SK-N-SH treated with all-trans-retinoic acid at 6 μM for 48 hours (cell line): ENCODE results near the gene HS3ST2.

ENCODE experiments used
- ATAC-seq: fragments of 200-7000 bp; cut with Tn5 transposase; 3 replicates; pipeline ENCODE4 v1.9.1; 2020; ENCODE audit warnings: mild to moderate bottlenecking, moderate library complexity
- ARNTL ChIP-seq: fragments of 450-650 bp; formaldehyde crosslinking; IDR thresholded peaks from 2 replicates; pipeline ENCODE4 v1.5.0; 2020; ENCODE audit warnings: low read depth, mild to moderate bottlenecking, moderate library complexity, borderline replicate concordance
- BACH2 ChIP-seq: fragments of 250-450 bp; sonication (Bioruptor Pico); IDR thresholded peaks from 2 replicates; pipeline ENCODE4 v1.9.0; 2021; ENCODE audit warnings: mild to moderate bottlenecking, borderline replicate concordance
- CSDC2 ChIP-seq: fragments of 250-450 bp; sonication (Bioruptor Pico); IDR thresholded peaks from 2 replicates; pipeline ENCODE4 v1.5.0; 2020; ENCODE audit warnings: mild to moderate bottlenecking, moderate library complexity
- CSRNP3 ChIP-seq: fragments of 250-450 bp; sonication (Bioruptor Pico); IDR thresholded peaks from 2 replicates; pipeline ENCODE4 v1.5.1; 2021; ENCODE audit warnings: mild to moderate bottlenecking, moderate library complexity
- ESRRG ChIP-seq: fragments of 250-450 bp; sonication (Bioruptor Pico); IDR thresholded peaks from 2 replicates; pipeline ENCODE4 v1.6.1; 2021; ENCODE audit warnings: mild to moderate bottlenecking
- ISL1 ChIP-seq: fragments of 250-450 bp; sonication (Bioruptor Pico); IDR thresholded peaks from 2 replicates; pipeline ENCODE4 v2.1.2; 2022; ENCODE audit warnings: mild to moderate bottlenecking, moderate library complexity
- OSR1 ChIP-seq: fragments of 250-450 bp; sonication (Bioruptor Pico); IDR thresholded peaks from 2 replicates; pipeline ENCODE4 v1.8.0; 2022; ENCODE audit warnings: moderate library complexity, mild to moderate bottlenecking, inconsistent platforms
- PATZ1 ChIP-seq: fragments of 250-450 bp; sonication (Bioruptor Pico); IDR thresholded peaks from 2 replicates; pipeline ENCODE4 v1.8.0; 2020; ENCODE audit warnings: mild to moderate bottlenecking, moderate library complexity, borderline replicate concordance
- RARB ChIP-seq: fragments of 250-450 bp; sonication (Bioruptor Pico); IDR thresholded peaks from 2 replicates; pipeline ENCODE4 v1.8.0; 2021; ENCODE audit warnings: mild to moderate bottlenecking, moderate library complexity
- SNAI2 ChIP-seq: fragments of 250-450 bp; sonication (Bioruptor Pico); IDR thresholded peaks from 2 replicates; pipeline ENCODE4 v1.5.0; 2020; ENCODE audit warnings: mild to moderate bottlenecking, moderate library complexity
- TCF4 ChIP-seq: fragments of 250-450 bp; sonication (Bioruptor Pico); IDR thresholded peaks from 2 replicates; pipeline ENCODE4 v1.8.0; 2021; ENCODE audit warnings: mild to moderate bottlenecking, moderate library complexity, borderline replicate concordance
- TOX ChIP-seq: fragments of 250-450 bp; sonication (Bioruptor Pico); IDR thresholded peaks from 2 replicates; pipeline ENCODE4 v1.8.0; 2021; ENCODE audit warnings: mild to moderate bottlenecking, moderate library complexity, borderline replicate concordance
- ZC3H10 ChIP-seq: fragments of 250-450 bp; sonication (Bioruptor Pico); IDR thresholded peaks from 2 replicates; pipeline ENCODE4 v1.5.1; 2021; ENCODE audit warnings: mild to moderate bottlenecking, moderate library complexity
- ZFP3 ChIP-seq: fragments of 250-450 bp; sonication (Bioruptor Pico); IDR thresholded peaks from 2 replicates; pipeline ENCODE4 v1.5.0; 2020; ENCODE audit warnings: mild to moderate bottlenecking, moderate library complexity
- ZFP30 ChIP-seq: fragments of 450-650 bp; formaldehyde crosslinking; IDR thresholded peaks from 2 replicates; pipeline ENCODE4 v1.5.0; 2022; ENCODE audit warnings: mild to moderate bottlenecking, moderate library complexity
- ZNF565 ChIP-seq: fragments of 450-650 bp; formaldehyde crosslinking; conservative IDR thresholded peaks from 2 replicates; pipeline ENCODE4 v1.5.0; 2020; ENCODE audit warnings: low read depth, mild to moderate bottlenecking, moderate library complexity
- ZNF8 ChIP-seq: fragments of 450-650 bp; formaldehyde crosslinking; IDR thresholded peaks from 2 replicates; pipeline ENCODE4 v1.5.0; 2020; ENCODE audit warnings: mild to moderate bottlenecking, moderate library complexity
- TF ChIP-seq, protein P1 (sequence below): fragments of 250-450 bp; sonication (Bioruptor Pico); IDR thresholded peaks from 2 replicates; pipeline ENCODE4 v1.5.0; 2020; ENCODE audit warnings: mild to moderate bottlenecking, moderate library complexity
- TF ChIP-seq, protein P2 (sequence below): fragments of 250-450 bp; sonication (Bioruptor Pico); IDR thresholded peaks from 2 replicates; pipeline ENCODE4 v1.8.0; 2021; ENCODE audit warnings: low read depth, mild to moderate bottlenecking, moderate library complexity, borderline replicate concordance
- TF ChIP-seq, protein P3 (sequence below): fragments of 250-450 bp; sonication (Bioruptor Pico); IDR thresholded peaks from 2 replicates; pipeline ENCODE4 v1.5.1; 2020; ENCODE audit warnings: low read depth, mild to moderate bottlenecking, moderate library complexity

HS3ST2 gene

DNA sequence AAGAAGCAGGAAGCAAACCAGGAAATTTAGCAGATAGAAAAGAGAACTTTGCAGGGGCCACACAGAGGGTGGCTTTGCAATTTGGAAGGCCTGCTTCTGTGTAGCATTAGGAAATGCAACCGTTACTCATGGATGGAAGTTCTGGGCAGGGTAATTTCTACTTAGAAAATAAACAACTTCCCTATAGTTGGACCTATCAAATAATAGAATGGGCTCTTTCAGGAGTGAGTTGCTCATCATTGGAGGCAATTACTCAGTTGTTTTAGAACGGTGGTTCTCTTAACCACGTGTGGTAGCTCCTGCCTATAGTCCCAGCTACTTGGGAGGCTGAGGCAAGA, 25.8 kb upstream of the HS3ST2 start:
- no peak; the same call in 1 of the 3 replicates for ATAC-seq
- TF ChIP-seq, protein P1, sequence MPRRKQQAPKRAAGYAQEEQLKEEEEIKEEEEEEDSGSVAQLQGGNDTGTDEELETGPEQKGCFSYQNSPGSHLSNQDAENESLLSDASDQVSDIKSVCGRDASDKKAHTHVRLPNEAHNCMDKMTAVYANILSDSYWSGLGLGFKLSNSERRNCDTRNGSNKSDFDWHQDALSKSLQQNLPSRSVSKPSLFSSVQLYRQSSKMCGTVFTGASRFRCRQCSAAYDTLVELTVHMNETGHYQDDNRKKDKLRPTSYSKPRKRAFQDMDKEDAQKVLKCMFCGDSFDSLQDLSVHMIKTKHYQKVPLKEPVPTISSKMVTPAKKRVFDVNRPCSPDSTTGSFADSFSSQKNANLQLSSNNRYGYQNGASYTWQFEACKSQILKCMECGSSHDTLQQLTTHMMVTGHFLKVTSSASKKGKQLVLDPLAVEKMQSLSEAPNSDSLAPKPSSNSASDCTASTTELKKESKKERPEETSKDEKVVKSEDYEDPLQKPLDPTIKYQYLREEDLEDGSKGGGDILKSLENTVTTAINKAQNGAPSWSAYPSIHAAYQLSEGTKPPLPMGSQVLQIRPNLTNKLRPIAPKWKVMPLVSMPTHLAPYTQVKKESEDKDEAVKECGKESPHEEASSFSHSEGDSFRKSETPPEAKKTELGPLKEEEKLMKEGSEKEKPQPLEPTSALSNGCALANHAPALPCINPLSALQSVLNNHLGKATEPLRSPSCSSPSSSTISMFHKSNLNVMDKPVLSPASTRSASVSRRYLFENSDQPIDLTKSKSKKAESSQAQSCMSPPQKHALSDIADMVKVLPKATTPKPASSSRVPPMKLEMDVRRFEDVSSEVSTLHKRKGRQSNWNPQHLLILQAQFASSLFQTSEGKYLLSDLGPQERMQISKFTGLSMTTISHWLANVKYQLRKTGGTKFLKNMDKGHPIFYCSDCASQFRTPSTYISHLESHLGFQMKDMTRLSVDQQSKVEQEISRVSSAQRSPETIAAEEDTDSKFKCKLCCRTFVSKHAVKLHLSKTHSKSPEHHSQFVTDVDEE (CRISPR knock-in tag) = no peak
- TF ChIP-seq, protein P2, sequence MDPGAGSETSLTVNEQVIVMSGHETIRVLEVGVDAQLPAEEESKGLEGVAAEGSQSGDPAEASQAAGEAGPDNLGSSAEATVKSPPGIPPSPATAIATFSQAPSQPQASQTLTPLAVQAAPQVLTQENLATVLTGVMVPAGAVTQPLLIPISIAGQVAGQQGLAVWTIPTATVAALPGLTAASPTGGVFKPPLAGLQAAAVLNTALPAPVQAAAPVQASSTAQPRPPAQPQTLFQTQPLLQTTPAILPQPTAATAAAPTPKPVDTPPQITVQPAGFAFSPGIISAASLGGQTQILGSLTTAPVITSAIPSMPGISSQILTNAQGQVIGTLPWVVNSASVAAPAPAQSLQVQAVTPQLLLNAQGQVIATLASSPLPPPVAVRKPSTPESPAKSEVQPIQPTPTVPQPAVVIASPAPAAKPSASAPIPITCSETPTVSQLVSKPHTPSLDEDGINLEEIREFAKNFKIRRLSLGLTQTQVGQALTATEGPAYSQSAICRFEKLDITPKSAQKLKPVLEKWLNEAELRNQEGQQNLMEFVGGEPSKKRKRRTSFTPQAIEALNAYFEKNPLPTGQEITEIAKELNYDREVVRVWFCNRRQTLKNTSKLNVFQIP = no peak
- TF ChIP-seq RARB (CRISPR knock-in tag) (no peak), BACH2 (CRISPR knock-in tag) (no peak), ZFP3 (no peak), ZFP30 (CRISPR knock-in tag) (no peak), CSDC2 (CRISPR knock-in tag) (no peak), CSRNP3 (CRISPR knock-in tag) (no peak), TCF4 (CRISPR knock-in tag) (no peak), OSR1 (no peak), PATZ1 (CRISPR knock-in tag) (no peak), SNAI2 (CRISPR knock-in tag) (no peak), TOX (CRISPR knock-in tag) (no peak), ARNTL (CRISPR knock-in tag) (no peak), ZNF8 (CRISPR knock-in tag) (no peak), ESRRG (CRISPR knock-in tag) (no peak), ZC3H10 (CRISPR knock-in tag) (no peak), ZNF565 (CRISPR knock-in tag) (no peak)
- TF ChIP-seq, protein P3, sequence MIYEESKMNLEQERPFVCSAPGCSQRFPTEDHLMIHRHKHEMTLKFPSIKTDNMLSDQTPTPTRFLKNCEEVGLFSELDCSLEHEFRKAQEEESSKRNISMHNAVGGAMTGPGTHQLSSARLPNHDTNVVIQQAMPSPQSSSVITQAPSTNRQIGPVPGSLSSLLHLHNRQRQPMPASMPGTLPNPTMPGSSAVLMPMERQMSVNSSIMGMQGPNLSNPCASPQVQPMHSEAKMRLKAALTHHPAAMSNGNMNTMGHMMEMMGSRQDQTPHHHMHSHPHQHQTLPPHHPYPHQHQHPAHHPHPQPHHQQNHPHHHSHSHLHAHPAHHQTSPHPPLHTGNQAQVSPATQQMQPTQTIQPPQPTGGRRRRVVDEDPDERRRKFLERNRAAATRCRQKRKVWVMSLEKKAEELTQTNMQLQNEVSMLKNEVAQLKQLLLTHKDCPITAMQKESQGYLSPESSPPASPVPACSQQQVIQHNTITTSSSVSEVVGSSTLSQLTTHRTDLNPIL (CRISPR knock-in tag) = no peak
- TF ChIP-seq, all 23 proteins: peak for 0

DNA sequence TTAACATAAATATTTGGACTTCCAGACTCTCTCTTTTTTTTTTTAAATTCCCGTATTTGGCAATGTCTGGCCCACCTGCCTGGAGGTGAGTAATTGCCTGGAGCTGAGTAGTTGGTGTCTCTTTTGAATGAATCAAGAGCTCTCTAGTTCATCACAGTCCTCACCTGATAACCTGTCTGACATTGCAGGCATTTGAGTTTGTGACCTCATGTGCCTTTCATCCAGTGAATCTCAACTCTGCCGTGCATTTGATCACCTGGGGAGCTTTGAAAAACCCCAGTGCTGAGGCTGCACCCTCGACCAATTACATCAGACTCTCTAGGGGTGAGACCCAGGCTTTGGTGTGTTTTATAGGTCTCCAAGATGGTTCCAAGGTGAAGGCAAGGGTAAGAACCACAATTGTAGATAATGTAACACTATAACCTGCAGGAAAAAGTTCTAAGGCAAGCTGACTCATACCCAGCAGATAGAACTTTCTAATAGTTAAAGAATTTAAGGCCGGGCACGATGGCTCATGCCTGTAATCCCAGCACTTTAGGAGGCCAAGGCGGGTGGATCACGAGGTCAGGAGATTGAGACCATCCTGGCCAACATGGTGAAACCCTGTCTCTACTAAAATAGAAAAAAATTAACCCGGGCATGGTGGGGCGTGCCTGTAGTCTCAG, 24.5 kb upstream of the HS3ST2 start:
- no peak for ATAC-seq
- TF ChIP-seq ISL1 (no peak), BACH2 (CRISPR knock-in tag) (no peak), ZFP30 (CRISPR knock-in tag) (no peak), ZNF565 (CRISPR knock-in tag) (no peak)

- ATAC-seq = no peak
- TF ChIP-seq BACH2 (CRISPR knock-in tag) (no peak), TOX (CRISPR knock-in tag) (no peak), ZC3H10 (CRISPR knock-in tag) (no peak), OSR1 (no peak)
These were observed 16.4 kb upstream of the HS3ST2 start for GRCh38 chr16:22797551-22797950.
